Cerebellar cortex (tissue), 1 donor: ENCODE measurements around the gene PRF1.
"Not testable (repeated sequence)": the region's sequence is repeated elsewhere in the genome, so short reads cannot be mapped to it uniquely, and the experiment has no call there.

Experiments
- DNase-seq: peaks from one replicate; pipeline ENCODE4 v3.0.0-alpha.2; 2015; ENCODE audit warnings: low spot score

Gene PRF1

GRCh38 chr10:70602665-70603448 lies at the start of gene PRF1:
PRF1 (minus strand) TSS chr10:70602741; CDS start chr10:70600902, 1,839 bp downstream.
- DNase-seq = no peak

GRCh38 chr10:70651661-70652060 lies 49.1 kb upstream of the PRF1 start:
- DNase-seq = no peak

DNA sequence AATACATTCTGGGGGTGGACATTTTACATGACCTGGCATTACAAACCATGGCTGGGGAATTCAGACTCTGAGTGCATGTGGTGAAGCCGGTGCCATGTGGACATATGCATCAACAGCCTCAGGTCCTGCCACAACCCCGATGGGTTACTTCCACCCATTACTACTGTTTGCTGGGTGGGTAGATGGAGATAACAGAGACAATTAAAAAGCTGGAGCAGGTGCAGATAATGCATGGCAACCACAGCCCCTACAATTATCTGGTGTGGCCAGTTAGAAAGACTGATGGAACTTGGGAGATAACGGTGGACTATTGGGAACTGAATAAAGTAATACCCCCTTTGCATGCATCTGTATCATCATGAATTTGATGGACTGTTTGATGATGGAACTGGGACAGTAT lies 48.2 kb upstream of the PRF1 start:
- no peak for DNase-seq

- DNase-seq = no peak
These were observed 47.6 kb upstream of the PRF1 start for GRCh38 chr10:70650104-70650503.

- DNase-seq = no peak
These were observed 47.0 kb upstream of the PRF1 start for GRCh38 chr10:70649526-70649925.

GRCh38 chr10:70648427-70648826 lies 45.9 kb upstream of the PRF1 start:
- DNase-seq = no peak

DNA sequence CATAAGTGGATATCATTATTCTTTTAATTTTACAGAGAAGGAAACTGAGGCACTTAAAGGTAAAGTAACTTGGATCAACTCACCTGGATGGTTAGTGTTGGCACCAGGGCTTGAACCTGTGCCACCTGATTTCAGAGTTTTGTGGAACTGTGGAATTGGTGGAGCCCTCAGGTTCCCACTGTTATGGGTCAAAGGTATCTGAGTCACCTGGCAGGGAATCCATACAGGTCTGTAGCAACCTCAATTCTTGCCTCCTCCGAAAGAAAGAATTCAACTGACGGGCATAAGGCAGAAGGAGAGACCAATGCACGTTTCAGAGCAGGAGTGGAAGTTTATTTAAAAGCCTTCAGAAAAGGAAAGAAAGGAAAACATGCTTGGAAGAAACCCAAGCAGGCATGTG lies 44.5 kb upstream of the PRF1 start:
- no peak for DNase-seq

- DNase-seq = not testable (repeated sequence)
These were observed 42.4 kb upstream of the PRF1 start for GRCh38 chr10:70644959-70645358.

GRCh38 chr10:70643272-70643671 lies 40.7 kb upstream of the PRF1 start:
- not testable (repeated sequence) for DNase-seq

GRCh38 chr10:70639640-70640383 lies 37.3 kb upstream of the PRF1 start:
- not testable (repeated sequence) for DNase-seq

GRCh38 chr10:70634515-70634914 lies 32.0 kb upstream of the PRF1 start:
- not testable (repeated sequence) for DNase-seq

- no peak for DNase-seq
These were observed 31.5 kb upstream of the PRF1 start for GRCh38 chr10:70634011-70634410.

- DNase-seq = not testable (repeated sequence)
These were observed 29.2 kb upstream of the PRF1 start for GRCh38 chr10:70631735-70632134.

DNA sequence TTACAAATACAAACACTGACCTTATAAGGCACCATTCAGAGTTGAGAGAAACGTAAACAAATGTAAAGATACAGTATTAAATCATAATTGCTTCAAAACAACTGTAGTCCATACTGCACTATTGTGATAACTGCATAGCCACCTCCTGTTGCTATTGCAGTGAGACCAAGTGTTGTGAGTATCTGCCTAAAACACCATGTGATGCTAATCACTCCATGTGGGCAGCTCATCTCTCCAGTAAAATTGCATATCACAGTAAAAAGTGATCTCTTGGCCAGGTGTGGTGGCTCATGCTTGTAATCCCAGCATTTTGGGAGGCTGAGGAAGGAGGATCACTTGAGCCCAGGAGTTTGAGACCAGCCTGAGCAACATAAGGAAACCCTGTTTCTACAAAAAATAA lies 26.8 kb upstream of the PRF1 start:
- DNase-seq = no peak

DNA sequence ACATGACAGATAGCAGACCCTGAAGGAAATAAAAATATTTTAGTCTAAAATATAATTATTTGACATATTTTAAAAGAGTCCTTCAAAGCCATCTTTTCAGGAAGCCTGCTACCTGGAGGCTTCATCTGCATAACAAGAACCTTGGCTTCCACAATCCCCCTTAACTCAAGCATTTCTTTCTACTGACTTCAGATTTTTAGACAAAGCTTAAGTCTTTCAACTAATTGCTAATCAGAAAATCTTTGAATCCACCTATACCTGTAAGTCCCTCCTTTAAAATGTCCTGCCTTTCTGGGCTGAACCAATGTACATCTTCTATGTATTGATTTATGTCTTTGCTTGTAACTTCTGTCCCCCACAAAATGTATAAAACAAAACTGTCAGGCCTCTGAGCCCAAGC lies 23.5 kb upstream of the PRF1 start:
- no peak for DNase-seq

DNA sequence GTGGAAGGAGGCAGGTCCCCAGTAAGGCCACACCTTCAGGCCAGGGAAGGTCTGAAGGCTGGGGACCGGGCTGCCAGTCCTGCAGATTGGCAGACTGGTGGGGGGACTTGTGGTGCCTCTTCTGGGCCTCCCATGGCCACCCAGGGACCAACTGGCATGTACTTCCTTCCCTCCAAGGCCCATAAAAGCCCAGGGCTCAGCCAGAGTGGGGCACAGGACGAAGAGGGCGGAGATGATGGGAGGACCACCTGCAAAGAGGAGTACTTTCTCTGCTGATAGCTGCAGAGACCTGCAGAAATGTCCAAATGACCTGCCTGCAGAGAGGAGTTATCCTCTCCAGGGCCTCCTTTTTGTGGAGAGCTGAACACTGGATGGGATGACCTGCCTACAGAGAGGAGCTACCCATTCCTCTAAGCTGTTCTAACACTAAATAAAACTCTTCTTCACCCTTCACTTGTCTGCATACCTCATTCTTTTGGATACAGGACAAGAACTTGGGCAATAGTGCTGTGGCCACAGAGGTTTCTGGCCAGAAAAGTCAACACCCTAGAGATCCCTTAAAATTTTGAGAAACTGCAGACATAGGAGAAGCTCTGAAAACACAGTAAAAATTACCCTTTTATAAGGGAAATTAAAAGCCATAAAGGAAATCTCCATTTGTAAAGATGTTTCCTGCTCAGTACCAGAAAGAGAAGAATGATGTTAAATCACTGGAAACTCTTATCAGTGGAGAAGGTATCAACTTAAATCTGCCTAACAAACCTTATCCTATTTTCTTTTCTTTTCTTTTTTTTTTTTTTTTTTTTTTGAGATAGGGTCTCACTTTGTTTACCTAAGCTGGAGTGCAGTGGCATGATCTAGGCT lies 20.7 kb upstream of the PRF1 start:
- DNase-seq = no peak

GRCh38 chr10:70622541-70622940 lies 20.0 kb upstream of the PRF1 start:
- DNase-seq = no peak

- DNase-seq = no peak
These were observed 19.1 kb upstream of the PRF1 start for GRCh38 chr10:70621503-70622078.

- no peak for DNase-seq
These were observed 17.4 kb upstream of the PRF1 start for GRCh38 chr10:70620020-70620289.

DNA sequence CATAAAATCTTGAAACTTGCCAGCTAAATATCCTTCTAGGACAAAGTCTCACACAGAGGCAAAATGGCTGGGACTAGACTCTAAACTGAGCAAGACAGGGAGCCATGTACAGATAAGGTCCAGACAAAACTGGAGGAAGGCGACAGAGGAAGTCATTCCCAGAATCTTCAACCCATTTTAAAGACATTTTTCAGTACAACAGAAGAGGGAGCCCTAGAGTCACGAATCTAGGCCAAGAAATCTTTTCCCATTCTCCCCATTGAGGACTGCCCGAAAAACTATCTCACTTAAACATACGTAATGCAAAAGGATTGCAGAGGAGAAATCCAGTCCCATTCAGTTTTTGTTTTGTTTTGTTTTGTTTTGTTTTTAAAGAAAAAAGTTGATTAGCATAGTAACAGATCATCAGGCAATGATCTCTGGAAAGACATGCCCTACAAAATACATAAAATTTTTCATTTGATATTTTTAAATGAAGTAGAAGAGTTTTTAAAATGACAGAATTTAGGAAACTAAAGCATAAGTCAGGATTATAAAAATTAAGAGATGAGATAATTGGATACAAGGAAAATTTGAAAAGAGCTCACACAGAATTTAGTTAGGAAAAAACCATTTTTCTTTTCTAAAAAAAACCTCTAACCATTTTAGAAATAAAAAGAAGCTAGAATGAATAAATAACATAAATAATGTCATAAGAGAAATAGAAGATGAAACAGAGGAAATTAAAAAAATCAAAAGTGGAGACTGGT lies 16.9 kb upstream of the PRF1 start:
- DNase-seq = peak; percentile 10

- DNase-seq = no peak
These were observed 16.1 kb upstream of the PRF1 start for GRCh38 chr10:70618663-70619062.
